H7 (cell line): ENCODE measurements around the gene MLLT10. TPM values are rescaled to one million over a fixed set of nuclear protein-coding genes. Genes with fewer than 3 reads are reported as not detected.

Source experiments
- DNase-seq: peaks from one replicate; pipeline ENCODE4 v3.0.0; 2012
- H3K27me3 ChIP-seq: 2 replicates; pipeline ENCODE4 v1.6.0; 2011; ENCODE audit warnings: mild to moderate bottlenecking, low read length; ENCODE audit not compliant: control insufficient read depth, insufficient read depth
- H3K36me3 ChIP-seq: replicated peaks from 2 replicates; pipeline ENCODE4 v1.5.1; 2011; ENCODE audit warnings: low read length; ENCODE audit not compliant: control insufficient read depth, insufficient read depth
- H3K4me3 ChIP-seq: 2 replicates; pipeline ENCODE4 v1.5.1; 2011; ENCODE audit warnings: low read depth, mild to moderate bottlenecking, control low read depth, low read length, moderate library complexity; ENCODE audit not compliant: insufficient read depth
- total RNA-seq: library from RNA; depleted of rRNA; stranded (reverse); fragments of >200 nt; shearing (Covaris generic); gene quantifications from 2 replicates; pipeline ENCODE4 v1.2.3, GENCODE V29; 2014

MLLT10 gene
- total RNA-seq, 1 experiment from 2014 or later, result 47.2 TPM

DNA sequence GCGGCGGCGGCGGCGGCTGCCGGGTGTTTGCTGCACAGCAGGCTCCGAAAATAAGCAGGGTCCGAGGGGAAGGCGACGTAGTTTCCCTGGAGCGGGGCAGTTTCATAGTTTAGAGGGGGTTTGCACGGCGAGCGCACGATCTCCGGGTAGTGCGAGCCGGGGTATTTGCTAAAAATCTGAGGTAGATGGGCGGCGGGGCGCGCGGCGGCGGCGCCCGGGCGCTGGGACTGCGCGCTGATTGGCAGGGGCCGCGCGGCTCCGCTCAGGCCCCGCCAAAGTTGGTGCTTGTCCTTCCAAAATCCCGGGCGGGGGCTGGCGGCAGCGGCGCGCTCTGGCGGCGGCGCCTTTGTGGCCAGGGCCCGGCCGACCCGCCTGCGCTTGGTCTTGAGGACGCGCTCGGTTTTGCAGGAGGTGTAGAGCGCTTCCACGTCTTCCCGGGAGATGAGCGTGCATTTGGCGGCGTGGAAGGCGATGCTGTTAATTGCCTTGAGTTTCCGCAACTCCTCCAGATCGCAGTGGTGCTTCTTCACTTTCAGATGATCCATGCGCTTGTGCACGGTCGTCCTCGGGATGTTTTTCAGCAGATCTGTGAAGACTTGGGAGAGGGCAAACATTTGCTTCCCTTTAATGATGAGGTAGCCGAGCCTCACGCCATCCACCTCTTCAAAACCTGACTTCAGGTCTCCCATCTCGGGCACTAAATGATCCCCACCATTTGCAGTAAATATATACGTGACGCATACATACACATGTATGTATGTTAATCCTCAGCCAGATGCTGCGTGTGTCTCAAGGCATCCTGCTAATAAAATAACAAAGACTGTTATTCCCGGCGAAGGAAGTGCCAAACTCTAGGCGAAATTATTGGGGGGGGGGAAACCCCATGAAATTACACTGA lies 16.6 kb upstream of the MLLT10 start:
- Histone ChIP-seq H3K36me3 (no peaks in the 10 kb centered on the region), H3K4me3 (peak overlapping the region; percentile 55), H3K27me3 (peaks cover 37% of the 10 kb centered on the region; the same call in 1 of the 2 replicates)
- peak; percentile 89 for DNase-seq

DNA sequence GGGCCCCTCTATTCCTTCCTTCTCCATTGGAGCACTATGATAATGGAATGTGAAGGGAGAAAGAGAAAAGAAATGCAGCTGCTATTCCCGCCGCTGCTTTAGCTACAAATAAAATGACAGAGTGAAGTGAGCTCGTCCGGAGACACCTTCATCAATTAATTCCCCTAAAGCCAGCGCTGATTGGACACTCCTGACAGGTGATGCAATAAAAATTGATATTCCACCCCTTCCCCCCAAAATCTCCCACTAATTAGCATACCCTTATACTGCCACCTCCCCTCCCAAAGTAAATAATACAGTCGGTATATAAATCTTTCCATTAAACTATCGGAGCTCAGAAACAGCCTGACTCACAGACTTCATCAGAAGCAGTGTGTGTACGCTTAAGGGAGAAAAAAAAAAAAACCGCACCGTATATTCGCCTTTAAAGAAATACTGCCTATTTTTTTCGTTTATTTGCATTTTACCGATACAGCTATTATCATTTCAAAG lies 15.8 kb upstream of the MLLT10 start:
- Histone ChIP-seq H3K36me3 (no peaks in the 10 kb centered on the region), H3K27me3 (peaks cover 37% of the 10 kb centered on the region; the same call in 1 of the 2 replicates), H3K4me3 (peak overlapping the region; percentile 55)
- no peak for DNase-seq

DNA sequence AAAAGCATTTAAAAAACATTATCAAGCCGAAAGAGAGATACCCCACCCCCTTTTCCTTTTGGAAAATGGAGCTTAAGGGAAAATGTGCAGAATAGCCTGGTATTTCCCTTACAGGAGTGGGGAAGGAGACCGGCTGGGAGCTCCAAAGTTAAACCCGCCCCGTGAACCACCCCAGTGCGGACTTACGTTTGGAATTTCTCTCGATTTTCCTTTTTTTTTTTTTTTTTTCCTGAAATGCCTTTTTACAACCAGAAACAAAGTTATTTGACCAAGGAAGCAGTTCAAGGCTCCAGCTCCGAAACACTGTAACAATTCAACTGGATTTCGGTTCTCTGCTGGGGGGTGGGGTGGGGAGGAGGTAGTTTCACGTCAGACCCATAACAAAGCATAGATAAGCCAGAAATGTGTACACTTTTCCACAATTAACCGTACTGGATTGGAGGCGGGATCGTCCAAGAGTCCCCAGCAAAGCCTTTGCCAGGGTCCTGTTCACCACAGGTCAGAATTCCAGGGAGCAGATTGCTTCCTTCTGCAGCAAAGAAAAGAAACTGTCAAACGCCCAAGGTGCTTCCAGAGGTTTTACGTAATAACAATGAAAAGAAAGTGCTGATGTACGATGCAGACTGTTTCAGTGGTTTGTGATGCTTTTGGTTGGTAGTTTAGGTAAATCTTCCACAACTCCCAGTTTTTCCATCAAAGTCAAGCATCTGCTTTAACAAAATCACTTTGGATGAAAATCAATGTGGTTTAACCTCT lies 15.2 kb upstream of the MLLT10 start:
- no peak for DNase-seq
- H3K36me3 ChIP-seq, result no peaks in the 10 kb centered on the region
- peaks cover 37% of the 10 kb centered on the region; the same call in 1 of the 2 replicates for H3K27me3 ChIP-seq
- H3K4me3 ChIP-seq, result peak overlapping the region; percentile 55

DNA sequence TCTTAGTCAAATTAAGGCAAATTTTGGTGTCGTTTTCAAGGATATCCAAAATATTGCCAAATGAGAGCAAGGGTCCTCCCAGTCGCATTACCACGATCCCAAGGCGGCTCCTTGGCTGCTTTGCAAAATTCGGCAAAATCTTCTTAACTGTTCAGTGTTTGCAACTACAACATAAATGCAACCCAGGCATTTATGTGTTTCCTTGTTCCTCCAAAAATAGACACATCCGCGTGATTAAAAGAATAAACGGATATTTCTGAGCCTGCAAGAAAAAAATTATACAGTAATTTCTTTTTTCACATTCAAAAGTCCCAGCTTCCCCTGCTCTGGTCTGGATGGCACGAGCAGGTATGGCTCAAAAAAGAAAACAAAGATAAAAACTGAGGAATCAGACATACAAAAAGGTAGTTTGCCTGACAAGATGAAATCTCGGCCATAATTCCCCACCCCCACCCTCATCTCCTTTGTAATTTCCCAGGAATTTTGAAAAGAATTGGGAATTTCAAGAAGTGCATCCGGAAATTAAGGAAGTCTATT lies 14.6 kb upstream of the MLLT10 start:
- no peaks in the 10 kb centered on the region for H3K36me3 ChIP-seq
- peak overlapping the region; percentile 55; the same call in 1 of the 2 replicates for H3K4me3 ChIP-seq
- no peak for DNase-seq
- H3K27me3 ChIP-seq, result peaks cover 36% of the 10 kb centered on the region; the same call in 1 of the 2 replicates

DNA sequence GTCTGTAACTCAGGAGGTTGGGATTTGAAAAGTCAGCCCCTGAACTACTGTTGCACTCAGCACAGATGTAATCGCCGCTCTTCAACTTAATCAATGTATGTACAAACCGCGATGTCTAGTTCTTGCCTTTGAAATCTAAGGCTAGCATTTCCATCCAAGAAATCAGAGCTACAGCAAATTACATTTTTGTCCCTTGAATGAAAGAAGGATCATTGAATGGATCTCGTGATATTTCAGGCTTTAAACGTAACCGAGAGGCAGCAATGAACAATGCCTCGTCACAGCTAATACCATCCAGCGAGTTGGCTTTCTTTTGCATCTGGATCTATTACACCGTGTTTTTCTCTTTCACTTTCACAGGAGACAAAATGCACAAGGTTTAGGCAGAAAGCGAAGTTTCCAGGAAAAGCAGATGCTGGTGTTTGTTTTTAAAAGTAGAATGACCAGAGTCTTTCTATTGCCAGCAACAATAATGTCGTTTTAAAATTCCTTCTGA lies 14.0 kb upstream of the MLLT10 start:
- Histone ChIP-seq H3K4me3 (peak overlapping the region; percentile 16), H3K36me3 (no peaks in the 10 kb centered on the region), H3K27me3 (peaks cover 32% of the 10 kb centered on the region; the same call in 1 of the 2 replicates)
- no peak for DNase-seq

DNA sequence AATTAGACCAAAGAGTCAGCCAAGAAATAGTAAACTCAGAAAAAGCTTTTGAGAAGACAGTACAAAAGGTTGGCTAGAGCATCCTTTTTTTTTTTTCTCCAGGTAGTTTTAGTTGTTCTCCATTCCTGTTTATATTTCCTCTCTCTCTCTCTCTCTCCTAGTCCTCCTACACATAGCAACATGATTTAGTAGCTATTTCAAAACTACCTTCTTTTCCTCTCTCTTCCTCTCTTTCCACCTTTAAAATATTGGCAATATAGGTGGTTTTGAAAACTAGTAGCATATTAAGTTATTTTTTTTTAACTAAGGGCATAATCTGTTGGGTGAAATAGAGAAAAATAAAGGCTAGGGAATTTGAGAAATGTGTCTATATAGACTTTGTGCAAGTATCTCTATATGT lies 13.5 kb upstream of the MLLT10 start:
- Histone ChIP-seq H3K4me3 (no peak overlapping the region), H3K36me3 (no peaks in the 10 kb centered on the region), H3K27me3 (peaks cover 26% of the 10 kb centered on the region; the same call in 1 of the 2 replicates)
- DNase-seq, result no peak

DNA sequence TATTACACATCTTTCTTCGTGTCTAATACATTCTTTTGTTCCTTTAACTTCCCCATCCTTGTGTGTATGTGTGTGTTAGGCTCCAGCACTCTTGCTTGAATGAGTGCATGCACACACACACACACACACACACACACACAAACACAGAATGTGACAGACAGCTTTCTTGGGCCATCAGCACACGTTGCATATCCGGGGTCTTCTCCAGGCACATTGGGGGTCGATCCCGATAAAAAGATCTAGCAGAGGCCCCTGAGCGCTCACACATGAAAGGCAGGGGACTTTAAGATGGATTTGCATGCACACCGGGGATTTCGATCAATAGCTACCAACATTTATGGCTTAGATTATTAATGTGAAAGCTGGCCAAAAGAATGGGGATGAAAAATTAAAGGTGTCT lies 13.1 kb upstream of the MLLT10 start:
- Histone ChIP-seq H3K4me3 (no peak overlapping the region), H3K36me3 (no peaks in the 10 kb centered on the region), H3K27me3 (peaks cover 24% of the 10 kb centered on the region; the same call in 1 of the 2 replicates)
- DNase-seq, result no peak

DNA sequence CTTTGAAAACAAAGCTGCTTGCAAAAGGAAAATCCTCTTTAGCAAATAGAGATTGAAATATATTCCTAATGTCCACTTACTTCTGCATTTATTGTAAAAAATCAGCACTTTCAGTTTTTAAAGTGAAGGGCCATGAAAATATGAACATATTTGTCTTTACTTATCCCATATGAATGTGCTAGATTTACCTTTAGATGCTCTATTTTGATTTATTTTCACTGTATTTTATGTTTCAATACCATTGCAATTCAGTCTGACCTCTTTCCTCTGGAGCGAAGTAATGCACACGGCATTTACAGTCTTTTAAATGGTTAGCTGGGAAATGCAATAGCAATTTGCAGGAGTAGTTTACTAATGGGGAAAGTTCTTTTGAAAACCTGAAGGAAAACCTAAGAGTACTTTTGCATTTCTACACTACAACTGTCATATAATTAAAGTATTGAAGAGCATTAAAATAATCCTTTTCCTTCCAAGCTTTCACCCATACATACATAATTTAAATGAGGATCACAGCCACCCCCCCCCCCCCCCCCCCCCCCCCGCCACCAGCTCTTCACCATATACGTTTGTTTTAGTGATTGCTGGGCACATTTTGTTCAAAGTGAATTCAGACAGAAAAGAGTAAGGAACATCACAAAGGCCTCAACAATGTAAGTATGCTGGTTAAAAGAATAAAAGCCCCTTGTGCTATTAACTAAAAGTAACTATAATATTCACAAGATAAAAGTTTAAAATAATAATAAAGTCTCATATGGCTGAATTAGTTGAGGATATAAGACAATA lies 12.1 kb upstream of the MLLT10 start:
- no peak for DNase-seq
- Histone ChIP-seq H3K27me3 (peaks cover 21% of the 10 kb centered on the region; the same call in 1 of the 2 replicates), H3K4me3 (no peak overlapping the region)

DNA sequence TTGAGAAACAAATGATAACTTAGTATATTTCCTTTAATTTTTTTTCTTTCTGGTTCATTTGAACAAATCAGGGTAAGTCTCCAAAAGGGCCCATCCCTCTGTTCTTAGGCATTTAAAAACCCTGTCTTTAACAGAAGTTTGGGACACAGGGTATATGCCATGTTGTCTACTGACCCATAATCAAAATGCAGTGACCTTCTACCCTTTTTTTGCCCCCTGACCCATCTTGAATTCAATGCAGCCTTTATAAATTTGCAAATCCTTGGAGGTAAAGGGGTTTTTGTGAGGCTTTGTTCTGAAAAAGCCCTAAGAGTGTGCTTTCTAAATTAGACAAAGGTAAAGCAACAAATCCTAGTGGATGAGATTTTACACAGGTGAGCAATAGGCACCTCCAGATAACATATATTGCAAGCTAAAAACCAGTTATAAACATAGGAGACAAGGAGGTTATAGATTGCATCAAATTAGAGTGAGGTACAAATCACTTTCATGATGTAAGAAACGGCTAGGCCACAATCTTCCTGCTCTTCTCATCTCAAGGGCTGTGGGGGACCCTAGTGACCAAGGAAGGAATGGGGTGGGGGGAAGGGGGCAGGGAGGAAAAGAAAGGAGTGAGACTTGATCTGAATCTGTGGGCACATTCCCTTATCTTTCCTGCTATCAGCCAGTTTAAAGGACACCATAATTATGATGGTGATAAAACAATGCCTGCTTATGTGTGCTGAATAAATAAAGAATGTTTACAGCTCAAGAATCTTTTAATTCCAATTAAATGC lies 11.2 kb upstream of the MLLT10 start:
- peaks cover 17% of the 10 kb centered on the region; the same call in 1 of the 2 replicates for H3K27me3 ChIP-seq
- DNase-seq, result no peak
- no peaks in the 10 kb centered on the region for H3K36me3 ChIP-seq
- H3K4me3 ChIP-seq, result no peak overlapping the region

More for the DNA sequence above, 12.1 kb upstream of the MLLT10 start:
- no peaks in the 10 kb centered on the region for H3K36me3 ChIP-seq

DNA sequence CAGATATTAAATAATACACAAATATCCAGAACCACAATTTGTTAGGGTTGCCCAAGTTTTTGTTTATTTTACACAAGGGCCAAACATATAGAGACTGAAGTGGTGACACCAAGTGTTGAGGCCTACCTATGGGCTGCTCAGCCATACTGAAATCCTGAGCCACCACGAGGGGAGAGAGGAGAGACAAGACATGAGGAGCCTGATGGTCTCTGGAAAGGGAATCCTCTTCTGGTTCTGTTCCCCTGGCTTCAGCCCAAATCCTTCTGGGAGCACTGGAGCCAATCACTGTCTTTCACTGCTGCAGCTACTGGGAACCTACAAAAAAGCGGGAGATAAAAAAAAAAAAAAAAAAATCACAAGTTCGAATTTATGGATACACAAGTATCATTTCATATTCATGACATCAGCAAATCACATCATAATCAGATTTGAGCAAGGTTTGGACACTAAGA lies 10.4 kb upstream of the MLLT10 start:
- H3K4me3 ChIP-seq, result no peak overlapping the region
- DNase-seq, result no peak

DNA sequence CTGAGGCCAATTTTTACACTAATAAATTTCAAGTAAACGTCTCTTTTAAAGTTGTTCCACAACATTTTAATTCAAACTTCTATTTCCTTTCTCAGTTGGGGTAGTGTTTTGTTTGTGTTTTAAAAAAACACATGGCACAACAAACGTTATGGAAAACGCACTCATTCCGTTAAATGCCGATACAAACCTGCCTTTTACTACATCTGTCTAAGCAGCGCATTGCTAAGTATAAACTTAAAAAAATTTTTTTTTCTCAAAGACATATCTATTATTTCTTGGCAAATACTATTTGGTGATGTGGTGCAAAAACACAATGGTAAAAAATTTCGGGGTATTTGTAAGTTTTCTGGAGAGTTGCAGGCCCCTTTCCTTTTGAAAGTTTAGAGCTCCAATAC lies 9.9 kb upstream of the MLLT10 start:
- no peaks in the 10 kb centered on the region for H3K36me3 ChIP-seq
- peaks cover 14% of the 10 kb centered on the region; the same call in 1 of the 2 replicates for H3K27me3 ChIP-seq
- DNase-seq, result no peak
- peak overlapping the region; percentile 65; the same call in 1 of the 2 replicates for H3K4me3 ChIP-seq

More for the DNA sequence above, 10.4 kb upstream of the MLLT10 start:
- Histone ChIP-seq H3K36me3 (no peaks in the 10 kb centered on the region), H3K27me3 (peaks cover 14% of the 10 kb centered on the region; the same call in 1 of the 2 replicates)

DNA sequence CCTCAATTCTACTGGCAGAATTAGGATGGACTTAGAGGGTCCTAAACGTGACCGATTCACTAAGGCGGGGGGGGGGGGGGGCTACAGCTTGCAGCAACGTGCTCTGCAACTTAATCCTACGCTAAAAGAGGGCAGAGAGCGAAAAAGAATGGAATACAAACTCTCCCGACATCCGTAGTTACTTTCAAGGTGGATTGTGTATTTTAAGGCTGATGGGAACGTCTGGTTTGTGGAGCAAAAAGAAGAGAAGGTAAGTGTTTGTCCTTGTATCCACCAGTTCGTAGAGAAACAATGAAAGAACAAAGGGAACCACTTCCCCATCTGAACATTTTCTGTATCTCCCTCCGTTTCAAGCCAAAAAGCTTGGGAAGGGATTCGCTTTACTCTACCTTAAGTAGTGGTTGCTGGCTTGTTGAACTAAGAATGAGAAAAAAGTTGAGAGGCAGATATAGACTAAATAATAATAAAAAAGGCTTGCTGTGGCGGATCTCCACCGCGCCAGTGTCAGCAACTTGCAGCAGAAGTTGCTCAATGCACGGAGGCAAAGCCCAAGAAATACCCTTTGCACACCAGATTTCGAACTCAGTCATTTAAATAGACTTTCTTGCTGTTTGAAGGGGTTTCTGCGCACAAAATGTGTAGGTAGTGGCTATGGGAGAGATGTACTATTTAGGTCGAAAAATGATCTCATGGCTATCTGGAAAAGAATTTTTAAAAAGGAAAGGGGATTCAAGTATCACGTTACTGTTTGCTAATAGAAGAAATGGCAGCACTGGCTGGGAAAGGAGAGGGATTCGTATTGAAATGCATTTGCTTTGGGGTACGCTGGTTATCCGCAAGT lies 9.3 kb upstream of the MLLT10 start:
- no peak for DNase-seq
- Histone ChIP-seq H3K27me3 (peaks cover 13% of the 10 kb centered on the region; the same call in 1 of the 2 replicates), H3K36me3 (no peaks in the 10 kb centered on the region), H3K4me3 (peak overlapping the region; percentile 65)
